ENCODE data around the gene AIP.
"Not testable (repeated sequence)": the region's sequence is repeated elsewhere in the genome, so short reads cannot be mapped to it uniquely, and the experiment has no call there.

The AIP gene

DNA sequence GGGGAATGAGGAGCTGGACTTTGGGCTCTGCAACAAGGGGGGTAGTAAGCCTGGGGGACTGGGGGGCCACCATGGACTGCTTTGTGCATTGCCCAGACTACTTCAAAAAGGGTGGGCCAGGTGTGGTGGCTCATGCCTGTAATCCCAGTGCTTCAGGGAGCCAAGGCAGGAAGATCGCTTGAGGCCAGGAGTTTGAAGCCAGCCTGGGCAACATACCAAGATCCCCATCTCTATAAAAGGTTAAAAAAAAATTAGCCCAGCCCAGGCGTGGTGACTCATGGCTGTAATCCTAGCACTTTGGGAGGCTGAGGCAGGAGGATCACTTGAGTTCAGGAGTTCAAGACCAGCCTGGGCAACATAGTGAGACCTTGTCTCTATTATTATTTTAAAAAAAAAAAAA is 17.3 kb upstream of the AIP start:
- peak overlapping the region in 1 of 7 experiments; percentile 50 for H3K4me3 ChIP-seq
- H3K27ac ChIP-seq: peak overlapping the region in 17 of 21 experiments; percentile 83 to 99 (median 93)

DNA sequence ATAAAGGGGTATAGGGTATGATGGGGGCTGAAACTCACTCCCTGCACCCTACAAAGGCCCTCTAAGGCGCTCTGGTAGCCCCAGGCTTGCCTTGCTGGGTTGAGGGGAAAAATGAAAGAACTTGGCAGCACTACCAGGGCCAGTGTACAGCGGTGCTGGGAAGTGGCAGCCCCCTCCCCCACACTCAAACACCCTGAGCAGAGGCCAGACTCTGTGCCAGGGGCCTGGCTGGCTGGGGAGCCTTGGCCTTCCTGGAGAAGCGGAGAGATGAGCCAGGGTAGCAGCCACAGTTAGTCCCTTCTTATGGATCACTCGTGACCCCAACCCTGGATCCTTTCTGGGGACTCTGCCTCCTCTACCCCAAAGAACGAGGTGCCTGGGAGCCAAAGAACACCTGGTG is 16.5 kb upstream of the AIP start:
- no peak overlapping the region for H3K4me3 ChIP-seq
- H3K27ac ChIP-seq: peak overlapping the region in 8 of 21 experiments; percentile 3 to 99 (median 94)

DNA sequence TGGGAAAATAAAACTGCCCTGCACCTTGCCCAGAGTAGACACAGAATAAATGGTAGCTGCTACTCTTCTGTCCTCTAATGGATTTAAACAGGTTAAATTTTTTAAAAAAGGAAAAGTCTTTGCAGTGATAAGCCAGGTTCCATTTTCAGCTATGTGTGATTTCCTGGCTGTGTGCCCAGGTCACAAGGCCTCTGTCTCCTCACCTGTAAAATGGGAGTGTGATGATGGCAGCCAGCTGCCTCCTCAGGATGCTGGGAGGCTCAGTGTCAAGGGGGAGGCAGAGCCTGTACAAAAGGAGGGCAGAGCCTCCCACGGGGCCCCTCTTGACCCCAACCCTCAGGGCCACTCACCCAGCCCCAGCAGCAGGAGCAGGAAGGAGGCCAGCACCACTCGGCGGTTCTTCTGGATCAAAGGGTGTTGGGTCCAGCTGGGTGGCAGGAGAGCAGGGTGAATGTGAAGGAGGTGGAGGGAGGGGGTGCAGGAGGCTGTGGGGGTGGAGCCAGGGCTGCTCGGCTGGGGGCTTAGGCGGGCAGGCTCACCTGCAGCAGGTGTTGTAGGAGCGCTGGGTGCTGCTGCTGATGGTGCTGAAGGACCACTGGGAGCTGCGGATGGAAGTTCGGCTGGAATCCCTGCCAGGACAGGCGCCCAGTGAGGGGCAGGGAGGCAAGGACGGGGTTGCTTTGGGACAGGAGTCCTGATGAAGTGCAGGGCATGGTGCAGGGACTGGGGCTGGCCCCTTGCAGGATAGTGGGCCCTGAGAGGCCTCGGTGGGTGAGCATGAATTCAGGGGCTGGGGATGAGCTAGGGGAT is 15.7 kb upstream of the AIP start:
- H3K27ac ChIP-seq: peak overlapping the region in 18 of 21 experiments; percentile 6 to 99 (median 96)
- peak overlapping the region in 6 of 7 experiments; percentile 62 to 98 (median 82) for H3K4me3 ChIP-seq

DNA sequence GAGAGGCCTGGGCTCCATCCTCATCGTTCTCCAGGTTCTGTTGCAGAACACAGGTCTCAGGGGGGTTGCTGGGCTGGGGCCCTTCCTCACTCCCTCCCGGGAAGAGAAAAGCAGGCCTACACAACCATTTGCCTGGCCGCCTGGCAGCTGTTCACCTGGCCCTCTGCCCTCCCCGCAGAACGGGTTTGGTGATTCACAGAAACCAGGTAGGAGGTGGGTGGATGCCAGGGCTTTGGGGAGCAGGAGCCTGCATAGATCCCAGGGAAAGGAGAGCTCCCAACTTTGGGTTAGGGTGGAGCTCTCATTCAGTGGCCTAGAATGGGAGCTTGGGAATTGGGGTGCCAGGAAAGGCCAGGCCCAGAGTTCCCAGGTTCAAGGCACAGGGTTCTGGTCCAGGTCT is 14.8 kb upstream of the AIP start:
- Histone ChIP-seq H3K4me3 (peak overlapping the region; percentile 62 to 98 (median 82)), H3K27ac (peak overlapping the region; percentile 87 to 99 (median 96))

DNA sequence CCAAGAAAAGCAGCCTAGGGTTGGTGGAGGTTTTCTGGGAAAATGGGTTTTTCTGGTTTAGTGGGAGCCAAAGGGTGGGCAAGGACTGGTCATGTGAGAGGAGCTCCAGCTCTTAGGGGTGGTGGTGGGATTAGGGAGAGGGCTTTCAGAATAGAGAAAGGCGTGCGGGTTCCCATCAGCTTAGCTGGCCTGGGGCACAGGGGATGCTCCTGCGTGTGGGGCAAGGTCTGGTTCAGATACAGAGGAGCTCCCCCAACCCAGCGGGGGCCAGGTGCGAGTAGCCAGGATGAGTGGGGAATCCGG is 14.4 kb upstream of the AIP start:
- Histone ChIP-seq H3K27ac (peak overlapping the region; percentile 87 to 99 (median 96)), H3K4me3 (peak overlapping the region; percentile 62 to 98 (median 82))

DNA sequence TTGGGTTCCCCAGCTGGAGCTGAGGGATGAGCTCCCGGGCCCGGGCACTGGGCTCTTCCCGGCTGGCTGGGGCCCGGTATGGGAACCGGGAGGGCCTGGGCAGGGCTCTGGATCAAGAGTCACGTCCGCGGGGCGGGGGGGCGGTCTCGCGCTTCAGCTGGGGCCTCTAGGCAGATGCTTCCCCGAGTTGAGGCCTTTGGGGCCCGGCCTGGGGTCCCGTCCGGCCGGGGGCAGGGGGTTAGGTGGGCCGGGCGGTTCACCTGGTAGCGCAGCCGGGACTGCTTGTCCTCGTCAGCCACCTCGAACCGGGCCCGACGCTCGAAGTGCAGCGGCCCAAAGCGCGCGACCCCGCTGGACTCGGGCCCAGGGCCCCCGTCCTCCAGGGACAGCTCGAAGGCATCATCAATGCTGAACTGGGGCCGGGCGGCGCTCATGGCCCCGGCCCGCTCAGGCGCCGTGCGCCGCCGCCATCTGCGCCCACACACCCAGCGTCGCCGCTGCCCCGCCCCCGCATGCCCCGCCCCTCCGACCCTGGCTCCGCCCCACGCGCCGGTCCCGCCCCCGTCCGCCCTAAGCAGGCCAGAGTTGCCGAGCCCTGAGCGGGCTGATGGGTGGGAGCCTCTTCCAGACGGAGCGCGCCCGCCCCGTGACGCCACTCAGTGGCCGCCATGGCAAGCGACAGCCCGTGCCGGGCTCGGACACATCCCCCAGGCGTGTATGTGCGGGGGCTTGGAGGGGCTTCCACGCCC is 13.9 kb upstream of the AIP start, which contains the start of gene TMEM134:
Gene TMEM134, minus strand, starts transcription at position 493 of the 749 bp plus-strand sequence. Its CDS starts 59 bp downstream, at position 434.
- Histone ChIP-seq H3K27ac (peak within 1 kb of the TSS; percentile 87 to 99 (median 96)), H3K4me3 (peak within 1 kb of the TSS; percentile 62 to 98 (median 82))

DNA sequence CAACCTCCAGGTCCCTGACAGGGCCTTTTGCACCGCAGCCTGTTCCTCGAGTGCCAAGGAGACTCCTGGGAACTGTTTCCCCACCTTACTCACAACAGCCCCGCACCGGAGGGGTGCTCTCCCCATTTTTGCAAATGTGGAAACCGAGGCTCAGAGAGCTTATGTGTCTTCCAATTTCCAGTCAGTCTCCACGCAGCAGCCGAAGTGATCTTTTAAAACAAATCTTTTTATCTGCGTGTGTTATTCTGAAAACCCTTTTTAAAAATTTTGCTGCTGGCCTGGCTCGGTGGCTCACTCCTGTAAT is 13.4 kb upstream of the AIP start:
- H3K4me3 ChIP-seq: peak overlapping the region; percentile 62 to 98 (median 82)
- peak overlapping the region; percentile 48 to 99 (median 95) for H3K27ac ChIP-seq

DNA sequence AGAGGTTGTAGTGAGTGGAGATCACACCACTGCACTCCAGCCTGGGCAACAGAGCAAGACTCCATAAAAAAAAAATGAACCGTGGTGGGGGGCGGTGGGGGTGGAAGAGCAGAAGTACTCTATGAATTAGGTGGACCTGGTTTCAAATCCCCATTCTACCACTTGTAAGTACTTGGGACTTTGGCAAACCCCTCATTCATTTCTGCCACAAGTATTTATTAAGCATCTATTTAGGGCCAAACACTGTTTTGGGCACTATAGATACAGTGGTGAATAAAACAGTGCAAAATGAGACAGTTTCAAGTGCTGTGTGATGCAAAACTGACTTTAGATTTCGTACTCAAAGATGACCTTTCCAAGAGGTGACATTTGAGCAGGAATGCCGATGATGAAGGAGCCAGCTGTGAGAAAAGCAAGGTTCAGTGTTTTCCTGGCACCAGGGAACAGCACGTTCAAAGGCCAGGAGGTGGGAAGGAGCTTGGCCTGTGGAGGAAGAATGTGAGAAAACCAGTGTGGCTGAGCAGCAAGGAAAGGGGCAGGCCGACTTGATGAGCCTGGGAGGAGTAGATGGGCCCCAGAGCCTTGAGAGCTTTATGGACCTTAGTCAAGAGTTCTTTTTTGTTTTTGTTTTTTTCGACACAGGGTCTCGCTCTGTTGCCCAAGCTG is 12.4 kb upstream of the AIP start:
- no peak overlapping the region for H3K27ac ChIP-seq
- no peak overlapping the region for H3K4me3 ChIP-seq

DNA sequence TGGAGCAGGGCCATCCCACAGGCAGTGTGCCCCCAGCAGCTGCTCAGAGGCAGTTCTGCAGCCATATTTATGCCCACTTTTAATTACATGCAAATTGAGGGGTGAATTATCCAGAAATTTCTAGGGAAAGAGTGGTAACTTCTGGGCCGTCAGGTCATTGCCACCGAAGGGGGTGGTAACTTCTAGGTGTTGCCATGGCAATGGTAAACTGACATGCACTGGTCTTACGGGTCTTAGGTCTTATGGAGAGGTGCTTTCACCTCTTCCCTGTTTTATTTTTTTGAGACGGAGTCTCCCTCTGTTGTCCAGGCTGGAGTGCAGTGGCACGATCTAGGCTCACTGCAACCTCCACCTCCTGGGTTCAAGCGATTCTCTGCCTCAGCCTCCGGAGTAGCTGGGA is 9.9 kb upstream of the AIP start:
- Histone ChIP-seq H3K27ac (no peak overlapping the region), H3K4me3 (no peak overlapping the region)

DNA sequence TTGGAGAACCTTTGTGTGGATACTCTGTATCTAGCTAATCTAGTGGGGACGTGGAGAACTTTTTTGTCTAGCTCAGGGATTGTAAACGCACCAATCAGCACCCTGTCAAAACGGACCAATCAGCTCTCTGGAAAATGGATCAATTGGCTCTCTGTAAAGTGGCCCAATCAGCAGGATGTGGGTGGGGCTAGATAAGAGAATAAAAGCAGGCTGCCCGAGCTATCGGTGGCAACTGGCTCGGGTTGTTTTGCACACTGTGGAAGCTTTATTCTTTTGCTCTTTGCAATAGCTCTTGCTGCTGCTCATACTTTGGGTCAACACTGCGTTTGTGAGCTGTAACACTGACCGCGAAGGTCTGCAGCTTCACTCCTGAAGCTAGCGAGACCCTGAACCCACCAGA is 6.1 kb upstream of the AIP start:
- not testable (repeated sequence) for H3K27ac ChIP-seq, H3K4me3 ChIP-seq

DNA sequence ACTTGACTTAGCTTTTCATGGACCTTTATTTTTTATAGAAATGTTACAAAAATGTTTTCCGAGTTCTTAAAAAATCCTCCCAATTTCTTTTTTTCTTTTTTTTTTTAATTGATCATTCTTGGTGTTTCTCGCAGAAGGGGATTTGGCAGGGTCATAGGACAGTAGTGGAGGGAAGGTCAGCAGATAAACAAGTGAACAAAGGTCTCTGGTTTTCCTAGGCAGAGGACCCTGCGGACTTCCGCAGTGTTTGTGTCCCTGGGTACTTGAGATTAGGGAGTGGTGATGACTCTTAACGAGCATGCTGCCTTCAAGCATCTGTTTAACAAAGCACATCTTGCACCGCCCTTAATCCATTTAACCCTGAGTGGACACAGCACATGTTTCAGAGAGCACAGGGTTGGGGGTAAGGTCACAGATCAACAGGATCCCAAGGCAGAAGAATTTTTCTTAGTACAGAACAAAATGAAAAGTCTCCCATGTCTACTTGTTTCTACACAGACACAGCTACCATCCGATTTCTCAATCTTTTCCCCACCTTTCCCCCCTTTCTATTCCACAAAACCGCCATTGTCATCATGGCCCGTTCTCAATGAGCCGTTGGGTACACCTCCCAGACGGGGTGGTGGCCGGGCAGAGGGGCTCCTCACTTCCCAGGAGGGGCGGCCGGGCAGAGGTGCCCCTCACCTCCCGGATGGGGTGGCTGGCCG is 5.3 kb upstream of the AIP start:
- not testable (repeated sequence) for H3K4me3 ChIP-seq, H3K27ac ChIP-seq

DNA sequence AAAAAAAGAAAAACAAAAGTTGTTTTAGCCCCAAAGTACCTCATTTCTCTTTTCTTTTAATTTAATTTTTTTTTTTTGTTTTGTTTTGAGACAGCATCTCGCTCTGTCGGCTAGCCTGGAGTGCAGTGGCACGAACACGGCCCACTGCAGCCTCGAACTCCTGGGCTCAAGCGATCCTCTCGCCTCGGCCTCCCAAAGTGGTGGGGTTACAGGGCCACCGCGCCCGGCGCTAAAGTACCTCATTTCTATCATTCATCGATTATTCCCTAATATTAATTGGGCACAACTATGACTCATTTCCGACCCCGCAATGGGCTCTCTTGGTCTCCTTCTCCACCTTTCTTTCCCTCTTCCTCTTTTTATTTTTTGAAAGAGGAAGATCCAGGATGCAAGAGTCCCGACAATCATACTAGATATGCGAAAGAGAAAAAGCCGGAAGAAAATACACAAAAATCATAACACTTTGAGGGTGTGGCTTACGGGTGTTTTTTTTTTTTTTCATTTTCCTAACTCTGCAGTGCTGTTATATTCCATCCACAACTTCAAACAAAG is 475 bp upstream of the AIP start:
- Histone ChIP-seq H3K4me3 (peak overlapping the region; percentile 30 to 50 (median 44)), H3K27ac (peak overlapping the region in 20 of 21 experiments; percentile 7 to 96 (median 84))

DNA sequence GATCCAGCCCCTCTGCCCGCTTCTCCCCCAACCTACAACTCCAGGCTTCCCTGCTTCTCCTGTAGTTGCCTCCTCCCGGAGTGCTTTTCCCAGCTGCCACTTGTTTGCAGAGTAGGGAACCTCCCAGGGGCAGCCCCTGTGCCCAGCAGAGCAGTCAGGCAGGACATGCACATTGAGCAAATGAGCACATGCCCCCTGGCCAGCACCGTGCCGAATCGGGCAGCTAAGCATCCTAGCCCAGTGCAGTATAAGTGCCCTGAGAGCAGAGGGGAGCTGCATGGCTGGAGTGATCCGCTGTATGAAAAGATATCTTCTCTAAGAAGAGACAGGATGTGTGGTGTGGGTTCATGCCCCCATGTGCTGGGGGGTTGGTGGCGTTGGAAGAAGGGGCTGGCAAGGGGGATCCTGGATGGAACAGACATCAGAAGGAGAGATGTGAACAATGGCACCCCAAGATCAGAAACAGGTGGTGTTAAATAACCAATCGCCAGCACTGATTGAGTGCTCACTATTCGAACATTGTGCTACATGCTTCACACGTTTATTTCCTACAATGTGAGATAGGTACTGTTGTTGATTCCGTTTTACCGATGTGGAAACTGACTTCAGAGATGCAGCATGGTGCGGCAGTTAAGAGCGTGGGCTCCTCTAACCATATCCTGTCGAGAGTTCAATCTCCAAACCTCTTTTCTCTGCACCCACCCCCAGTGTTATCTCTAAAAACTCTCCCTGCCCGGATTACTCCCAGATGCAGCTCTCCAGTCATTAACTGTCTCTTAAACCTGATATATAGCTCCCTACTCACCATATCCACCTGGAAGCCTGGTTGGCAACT is 1.2 kb downstream of the AIP start:
- Histone ChIP-seq H3K27ac (peak overlapping the region in 17 of 21 experiments; percentile 9 to 96 (median 84)), H3K4me3 (peak overlapping the region; percentile 30 to 50 (median 44))

DNA sequence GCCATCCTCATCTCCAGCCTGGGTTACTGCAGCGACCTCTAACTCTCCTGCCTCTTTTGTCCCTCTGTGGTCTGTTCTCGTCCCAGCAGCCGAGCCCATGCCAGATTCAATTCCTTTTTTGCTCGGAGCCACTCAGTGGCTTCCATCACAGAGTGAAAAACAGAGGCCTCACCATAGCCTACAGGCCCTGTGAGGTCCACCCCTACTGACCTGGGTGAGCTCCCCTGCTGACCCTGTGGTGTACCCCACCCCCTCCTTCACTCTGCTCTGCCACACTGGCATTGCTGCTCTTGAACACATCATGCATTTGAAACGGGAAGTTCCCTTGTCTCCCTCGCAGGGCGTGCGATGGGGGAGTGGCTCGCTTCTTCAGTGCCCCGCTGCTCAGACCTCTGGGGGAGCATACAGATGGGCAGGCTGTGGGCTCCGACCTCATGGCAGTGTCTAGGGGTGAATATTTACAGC is 2.1 kb downstream of the AIP start:
- Histone ChIP-seq H3K27ac (peak overlapping the region in 15 of 21 experiments; percentile 13 to 96 (median 84)), H3K4me3 (peak overlapping the region in 2 of 7 experiments; percentile 17 to 49)

DNA sequence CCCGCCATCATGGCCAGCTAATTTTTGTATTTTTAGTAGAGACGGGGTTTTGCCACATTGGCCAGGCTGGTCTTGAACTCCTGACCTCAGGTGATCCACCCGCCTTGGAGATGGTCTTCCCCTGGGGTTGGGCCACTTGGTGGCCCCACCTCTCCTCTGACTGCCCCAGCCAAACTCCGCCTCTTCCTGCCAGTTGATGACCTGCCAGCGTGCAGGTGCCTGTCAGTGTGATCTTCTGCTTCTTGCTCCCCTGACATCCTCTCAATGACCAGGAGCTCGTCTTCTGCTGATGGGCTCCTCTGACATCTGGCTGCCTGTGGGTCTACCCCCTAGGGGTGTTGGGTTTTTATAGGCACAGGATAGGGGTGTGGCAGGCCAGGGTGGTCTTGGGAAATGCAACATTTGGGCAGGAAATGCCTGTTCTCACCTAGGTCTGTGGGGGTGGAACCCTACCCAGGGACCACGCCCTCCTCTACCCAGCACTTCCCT is 3.1 kb downstream of the AIP start:
- not testable (repeated sequence) for H3K4me3 ChIP-seq
- H3K27ac ChIP-seq: peak overlapping the region in 7 of 21 experiments; percentile 29 to 96 (median 63)

DNA sequence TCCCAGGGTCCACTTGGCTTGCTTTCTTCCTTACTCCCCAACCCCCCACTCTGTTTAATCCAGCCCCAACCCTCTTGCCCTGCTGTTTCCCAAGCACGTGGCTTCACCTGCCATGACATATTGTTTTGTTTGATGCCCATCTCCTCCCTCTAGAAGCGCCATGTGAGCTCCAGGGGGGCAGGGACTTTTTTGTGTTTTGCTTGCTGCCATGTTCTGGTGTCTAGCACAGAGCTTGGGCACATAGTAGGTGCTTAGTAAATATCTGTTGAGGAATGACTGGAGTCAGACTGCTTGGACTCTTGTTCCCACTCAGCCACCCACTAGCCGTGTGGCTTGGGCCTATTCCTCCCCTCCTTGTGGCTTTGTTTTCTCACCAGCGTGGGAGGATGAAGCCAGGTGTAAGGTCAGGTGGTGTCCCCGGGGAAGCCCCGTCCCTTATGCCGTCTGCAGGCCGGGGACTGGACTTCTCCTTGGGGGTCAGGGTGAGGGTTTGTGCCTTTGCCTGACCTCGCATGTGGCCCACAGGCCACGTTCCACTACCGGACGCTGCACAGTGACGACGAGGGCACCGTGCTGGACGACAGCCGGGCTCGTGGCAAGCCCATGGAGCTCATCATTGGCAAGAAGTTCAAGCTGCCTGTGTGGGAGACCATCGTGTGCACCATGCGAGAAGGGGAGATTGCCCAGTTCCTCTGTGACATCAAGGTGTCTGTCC is 3.8 kb downstream of the AIP start:
- H3K27ac ChIP-seq: peak overlapping the region in 9 of 21 experiments; percentile 8 to 96 (median 46)

DNA sequence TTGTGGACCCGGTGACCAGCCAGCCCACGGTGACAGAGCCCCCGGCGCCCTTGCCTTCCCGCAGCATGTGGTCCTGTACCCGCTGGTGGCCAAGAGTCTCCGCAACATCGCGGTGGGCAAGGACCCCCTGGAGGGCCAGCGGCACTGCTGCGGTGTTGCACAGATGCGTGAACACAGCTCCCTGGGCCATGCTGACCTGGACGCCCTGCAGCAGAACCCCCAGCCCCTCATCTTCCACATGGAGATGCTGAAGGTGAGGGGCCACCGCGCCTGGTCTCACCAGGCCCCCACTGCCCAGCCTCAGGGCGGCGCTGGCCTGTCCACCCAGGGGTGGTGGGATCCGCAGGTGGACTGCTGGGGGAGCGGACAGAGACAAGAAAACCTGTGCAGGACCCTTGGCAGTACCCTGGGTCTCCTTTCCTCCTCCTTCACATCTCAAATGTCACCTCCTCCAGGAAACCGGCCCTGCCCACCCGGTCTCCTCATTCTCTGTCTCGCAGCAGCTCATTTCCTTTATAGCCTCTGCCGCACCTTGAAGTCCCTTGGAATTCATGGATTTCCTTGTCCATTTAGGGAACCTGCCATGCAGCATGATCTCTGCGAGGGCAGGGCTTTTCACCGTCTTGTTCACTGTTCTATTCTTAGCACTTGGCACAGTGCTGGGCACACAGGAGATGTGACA is 6.5 kb downstream of the AIP start:
- Histone ChIP-seq H3K27ac (peak overlapping the region in 1 of 21 experiments; percentile 37), H3K4me3 (no peak overlapping the region)

More for the DNA sequence above, 3.8 kb downstream of the AIP start:
- H3K4me3 ChIP-seq: no peak overlapping the region

Data from skin epidermis (tissue), 12 donors.